ENCODE measurements around the gene PRKAG1. TPM values are rescaled to one million over a fixed set of nuclear protein-coding genes. Genes with fewer than 3 reads are reported as not detected.

PRKAG1 gene
- total and polyA plus RNA-seq, 11 donors: 72.0 to 107 (median 97.9) TPM

DNA sequence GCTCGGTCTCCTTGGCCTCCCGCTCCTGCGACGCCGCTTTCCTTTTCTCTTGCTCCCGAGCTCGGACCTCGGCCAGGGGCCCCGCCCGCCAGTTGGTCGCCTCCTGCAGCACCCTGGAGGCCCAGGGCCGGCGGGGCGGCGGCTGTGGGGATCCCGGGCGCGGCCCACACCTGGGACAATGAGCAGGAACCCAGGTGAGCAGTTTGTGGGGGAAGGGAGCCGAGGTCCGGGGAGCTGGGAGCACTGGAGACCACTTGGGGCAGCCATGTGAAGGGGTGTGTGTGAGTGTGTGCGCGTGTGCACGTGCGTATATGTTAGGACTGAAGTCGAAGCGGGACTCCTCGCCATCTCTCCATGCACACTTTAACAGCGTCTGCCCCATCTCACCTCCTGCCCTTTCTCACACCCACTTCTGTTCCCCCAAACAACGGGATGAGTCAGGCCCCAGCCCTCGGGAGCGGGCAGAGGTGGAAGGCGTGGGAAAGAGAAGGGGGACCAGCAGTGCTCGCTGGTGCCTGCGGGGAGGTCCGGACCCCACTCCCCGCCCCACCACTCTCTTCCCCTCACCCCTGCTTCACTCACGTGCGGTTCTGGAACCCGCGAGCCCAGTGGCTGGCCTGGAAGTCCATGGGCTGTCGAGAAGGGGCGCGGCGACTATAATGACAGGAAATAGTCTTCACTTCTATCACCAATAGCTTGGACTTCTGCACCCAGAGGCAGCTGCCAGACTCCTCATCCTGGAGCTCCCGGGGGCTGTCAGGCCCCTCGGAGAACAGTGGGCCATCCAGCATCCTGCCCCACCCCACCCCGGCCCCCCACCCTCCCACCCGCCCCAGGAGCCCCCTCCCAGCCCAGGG lies 19.9 kb downstream of the PRKAG1 start:
- ATAC-seq (peak in 2 of 4 donors; percentile 1), DNase-seq (peak in 3 of 5 donors; percentile 36 to 63 (median 40))
- Histone ChIP-seq H3K4me1 (peaks cover 4 to 56% (median 39%) of the 10 kb centered on the region in 12 donors), H3K36me3 (peaks cover 0 to 34% (median 28%) of the 10 kb centered on the region in 9 donors), H3K27ac (peak overlapping the region in 2 of 12 donors; percentile 39 to 68), H3K9me3 (no peaks in the 10 kb centered on the region), H3K4me3 (peak overlapping the region; percentile 15 to 66 (median 47)), H3K27me3 (peaks cover 3 to 57% (median 9%) of the 10 kb centered on the region in 9 donors)
- intact Hi-C loops (cut with DNase I): loop anchor here in 4 of 10 donors (5.0 kb wide), 2 partner anchors 56 to 146 kb away; partner anchors contain the start of gene DDX23 (in 3 of the 4)
- TF ChIP-seq, protein P1, sequence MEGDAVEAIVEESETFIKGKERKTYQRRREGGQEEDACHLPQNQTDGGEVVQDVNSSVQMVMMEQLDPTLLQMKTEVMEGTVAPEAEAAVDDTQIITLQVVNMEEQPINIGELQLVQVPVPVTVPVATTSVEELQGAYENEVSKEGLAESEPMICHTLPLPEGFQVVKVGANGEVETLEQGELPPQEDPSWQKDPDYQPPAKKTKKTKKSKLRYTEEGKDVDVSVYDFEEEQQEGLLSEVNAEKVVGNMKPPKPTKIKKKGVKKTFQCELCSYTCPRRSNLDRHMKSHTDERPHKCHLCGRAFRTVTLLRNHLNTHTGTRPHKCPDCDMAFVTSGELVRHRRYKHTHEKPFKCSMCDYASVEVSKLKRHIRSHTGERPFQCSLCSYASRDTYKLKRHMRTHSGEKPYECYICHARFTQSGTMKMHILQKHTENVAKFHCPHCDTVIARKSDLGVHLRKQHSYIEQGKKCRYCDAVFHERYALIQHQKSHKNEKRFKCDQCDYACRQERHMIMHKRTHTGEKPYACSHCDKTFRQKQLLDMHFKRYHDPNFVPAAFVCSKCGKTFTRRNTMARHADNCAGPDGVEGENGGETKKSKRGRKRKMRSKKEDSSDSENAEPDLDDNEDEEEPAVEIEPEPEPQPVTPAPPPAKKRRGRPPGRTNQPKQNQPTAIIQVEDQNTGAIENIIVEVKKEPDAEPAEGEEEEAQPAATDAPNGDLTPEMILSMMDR (IDR thresholded peaks at IDR 0.05): no peak
- no peak for TF ChIP-seq POLR2A (IDR thresholded peaks at IDR 0.05)
- 1 to 5% (median 3%) methylated on average over 31 to 48 of the region's 48 CpGs for WGBS, 4 donors

DNA sequence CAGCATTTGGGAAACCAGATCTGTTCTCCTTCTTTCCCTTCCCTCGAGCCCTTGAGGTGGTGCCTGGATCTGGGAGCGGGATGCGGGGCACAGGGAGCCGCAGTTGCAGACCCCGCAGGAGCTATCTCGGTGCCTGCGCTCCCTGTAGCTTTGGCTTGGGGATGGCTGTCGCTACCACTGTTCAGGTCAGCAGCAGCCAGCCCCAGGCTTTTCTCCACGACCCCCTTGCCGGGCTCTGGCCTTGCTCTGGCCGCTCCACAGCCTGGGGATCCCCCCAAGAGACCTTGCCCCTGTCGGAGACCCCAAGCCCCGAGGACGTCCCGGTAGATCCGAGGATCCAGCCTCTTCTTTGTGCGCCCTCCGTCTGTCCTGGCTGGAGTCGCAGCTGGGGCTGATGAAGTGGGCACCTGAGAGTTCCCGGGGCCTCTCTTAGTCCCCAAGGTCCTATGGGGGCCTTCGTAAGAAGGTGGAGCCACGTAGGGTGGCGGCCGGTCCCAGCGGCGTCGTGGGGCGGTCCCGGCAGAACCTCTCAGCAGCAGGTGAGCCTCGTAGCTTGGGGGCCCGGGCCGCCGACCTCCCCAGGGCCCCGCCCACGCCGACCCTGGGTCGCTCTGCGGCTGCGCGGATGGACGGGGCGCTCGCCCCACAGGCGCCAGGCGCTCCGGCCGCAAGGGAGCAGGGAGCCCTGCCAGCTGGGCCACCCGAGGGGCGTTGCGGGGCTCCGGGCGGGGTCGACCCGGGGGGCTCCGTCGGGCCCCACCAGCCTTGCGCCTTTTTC lies 20.7 kb downstream of the PRKAG1 start:
- DNase-seq (peak in 3 of 5 donors; percentile 31 to 69 (median 32)), ATAC-seq (no peak)
- peaks cover 3 to 65% (median 9%) of the 10 kb centered on the region in 9 donors for H3K27me3 ChIP-seq
- H3K4me3 ChIP-seq: peak overlapping the region; percentile 15 to 66 (median 47)
- H3K36me3 ChIP-seq: peaks cover 0 to 26% (median 20%) of the 10 kb centered on the region in 9 donors
- H3K9me3 ChIP-seq: no peaks in the 10 kb centered on the region
- TF ChIP-seq, protein P1 (IDR thresholded peaks at IDR 0.05): no peak
- no peak for TF ChIP-seq POLR2A (IDR thresholded peaks at IDR 0.05)
- 4 to 13% (median 5%) methylated on average over 32 to 57 of the region's 57 CpGs for WGBS, 4 donors
- intact Hi-C loops (cut with DNase I): loop anchor here in 4 of 10 donors (2.0 to 5.0 kb wide), 3 partner anchors 19 to 146 kb away; partner anchors contain the start of gene DDX23 (in 3 of the 4)
- H3K27ac ChIP-seq: no peak overlapping the region
- H3K4me1 ChIP-seq: peaks cover 4 to 56% (median 39%) of the 10 kb centered on the region in 12 donors

DNA sequence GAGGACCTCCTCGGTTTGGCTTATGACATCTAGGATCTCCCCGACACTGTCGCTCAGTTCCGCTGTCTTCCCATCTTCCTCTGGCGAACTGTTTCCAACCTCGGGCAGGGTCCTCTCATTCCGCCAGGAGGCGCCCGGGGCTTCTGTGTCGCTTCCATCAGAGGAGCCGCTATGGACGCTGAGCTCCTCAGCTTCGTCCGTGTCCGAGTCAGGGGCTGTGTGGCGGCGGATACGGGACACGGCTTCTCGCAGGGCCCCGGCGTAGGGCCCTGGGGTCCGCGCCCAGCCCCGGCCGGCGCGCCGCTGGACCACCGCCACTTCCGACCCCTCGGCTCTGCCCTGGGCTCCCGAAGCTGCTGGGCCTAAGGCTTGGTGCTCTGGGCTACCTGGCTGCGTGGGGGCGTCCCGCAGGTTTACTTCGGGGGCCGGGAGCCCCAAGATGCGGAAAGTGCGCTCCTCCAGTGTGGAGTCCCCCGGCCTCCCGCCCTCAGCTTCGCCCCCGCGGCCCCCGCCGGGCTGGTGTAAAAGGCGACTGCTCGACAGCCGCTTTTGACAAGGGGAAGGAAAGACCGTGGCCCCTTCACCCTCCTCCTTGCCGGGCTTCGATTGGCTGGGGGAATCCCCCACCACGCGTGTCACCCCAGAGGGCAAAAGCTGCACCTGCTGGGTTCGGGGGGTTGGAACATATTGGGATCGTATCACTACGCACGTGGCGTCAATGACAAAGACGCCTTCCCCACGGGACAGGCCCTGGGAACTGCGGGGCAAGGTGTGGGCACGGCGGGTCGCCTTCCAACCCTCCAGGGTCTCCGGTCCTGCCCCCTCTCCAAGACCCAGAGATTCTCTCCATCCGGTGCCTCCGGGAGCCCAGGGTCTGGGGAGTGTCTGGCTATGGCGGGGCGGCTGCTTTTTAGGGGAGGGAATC lies 21.5 kb downstream of the PRKAG1 start:
- H3K4me3 ChIP-seq: peak overlapping the region; percentile 1 to 66 (median 50)

More for the DNA sequence above, 21.5 kb downstream of the PRKAG1 start:
- Histone ChIP-seq H3K27me3 (peaks cover 3 to 67% (median 9%) of the 10 kb centered on the region in 9 donors), H3K9me3 (no peaks in the 10 kb centered on the region), H3K36me3 (peaks cover 0 to 18% (median 11%) of the 10 kb centered on the region in 9 donors), H3K4me1 (peaks cover 4 to 56% (median 39%) of the 10 kb centered on the region in 12 donors), H3K27ac (peak overlapping the region in 1 of 12 donors; percentile 40)
- peak; percentile 78 to 89 (median 85) for DNase-seq
- intact Hi-C loops (cut with DNase I): loop anchor here in 4 of 10 donors (2.0 to 5.0 kb wide), 3 partner anchors 20 to 145 kb away; partner anchors contain the start of gene DDX23 (in 3 of the 4)
- TF ChIP-seq, protein P1 (IDR thresholded peaks at IDR 0.05): peak; percentile 62 to 88 (median 71)
- no peak for TF ChIP-seq POLR2A (IDR thresholded peaks at IDR 0.05)
- ATAC-seq: peak; percentile 43 to 69 (median 58)
- WGBS, 4 donors: 6 to 10% (median 8%) methylated on average over 29 to 71 of the region's 71 CpGs

All from heart left ventricle (tissue), 16 donors.